ENCODE measurements around the gene PRC1.

GRCh38 chr15:90929246-90930019 lies 64.9 kb downstream of the PRC1 start:
- TF ChIP-seq POLR2AphosphoS5 (IDR thresholded peaks at IDR 0.05; ENCODE audit: low read depth, low read length) (no peak), POLR2A (IDR thresholded peaks at IDR 0.05; ENCODE audit: low read depth, low read length) (no peak)
